ENCODE results near the gene OLFM2.
A peak's percentile ranks its signal among the peaks of the same experiment; 100 is the strongest.
"Not testable (repeated sequence)": the region's sequence is repeated elsewhere in the genome, so short reads cannot be mapped to it uniquely, and the experiment has no call there.

The OLFM2 gene

DNA sequence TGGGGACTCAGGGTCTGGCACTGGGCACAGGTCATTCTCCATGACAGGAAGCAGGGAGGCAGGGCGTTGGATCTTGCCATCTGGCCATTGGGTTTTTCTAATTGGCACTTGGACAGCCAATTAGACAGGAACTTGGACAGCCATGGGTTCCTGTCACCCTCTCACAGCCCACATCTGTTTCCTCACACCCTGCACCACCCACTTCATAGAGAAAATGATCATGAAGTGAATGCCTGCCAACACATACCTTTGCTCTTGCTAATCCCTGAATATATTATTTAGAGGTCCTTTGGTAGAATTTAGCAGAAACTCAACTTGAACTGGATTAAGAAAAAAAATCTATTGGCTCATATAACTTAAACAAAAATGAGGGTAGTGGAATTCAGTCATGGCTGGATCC is 4.9 kb upstream of the OLFM2 start:
- DNase-seq, result no peak

DNA sequence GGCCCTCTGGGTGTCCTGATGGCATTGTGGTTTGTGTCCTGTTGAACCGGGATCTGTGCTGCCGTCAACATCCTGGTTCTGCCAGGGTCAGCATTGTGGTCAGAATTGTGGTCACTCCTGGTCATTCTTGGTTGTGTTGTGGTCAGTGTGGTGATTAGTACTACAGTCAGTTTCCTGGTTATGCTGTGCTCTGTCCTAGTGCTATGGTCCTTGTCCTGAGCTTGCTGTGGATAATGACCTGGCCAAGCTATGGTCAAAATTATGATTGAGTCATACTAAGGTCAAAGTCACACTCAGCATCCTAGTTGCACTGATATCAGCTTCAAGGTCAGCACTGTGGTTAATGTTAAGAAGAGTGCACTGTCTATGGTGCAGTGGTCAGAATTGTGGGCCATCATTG is 4.5 kb upstream of the OLFM2 start:
- no peak for DNase-seq

DNA sequence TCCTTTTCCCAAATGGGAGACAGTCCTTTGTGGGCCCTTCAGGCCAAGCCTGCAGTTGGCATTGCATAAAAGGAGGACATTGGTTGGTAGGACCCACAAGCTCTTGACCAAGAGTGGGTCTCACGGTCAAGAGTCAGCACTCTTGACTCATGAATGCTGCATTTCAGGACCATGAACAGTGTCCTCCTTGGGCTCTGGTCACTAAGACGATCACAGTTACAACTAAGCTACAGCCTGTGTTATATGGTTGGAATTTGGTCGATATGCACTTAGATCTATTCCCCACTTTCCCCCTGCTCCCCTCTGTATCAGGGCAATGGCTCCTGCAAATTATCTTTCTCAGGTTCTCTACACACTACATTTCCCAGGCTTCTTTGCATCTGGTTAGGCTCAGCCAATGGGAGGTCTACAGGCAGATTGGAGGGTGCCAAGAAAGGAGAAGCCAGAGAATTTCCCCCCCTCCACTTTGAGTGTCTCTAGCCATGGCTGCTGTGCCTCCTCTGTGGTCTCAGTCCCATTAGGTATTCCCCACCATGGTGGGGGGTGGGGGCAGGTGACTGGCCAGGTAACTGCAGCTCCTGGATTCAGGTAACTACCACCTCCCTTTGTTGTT is 3.1 kb upstream of the OLFM2 start:
- DNase-seq, result no peak

DNA sequence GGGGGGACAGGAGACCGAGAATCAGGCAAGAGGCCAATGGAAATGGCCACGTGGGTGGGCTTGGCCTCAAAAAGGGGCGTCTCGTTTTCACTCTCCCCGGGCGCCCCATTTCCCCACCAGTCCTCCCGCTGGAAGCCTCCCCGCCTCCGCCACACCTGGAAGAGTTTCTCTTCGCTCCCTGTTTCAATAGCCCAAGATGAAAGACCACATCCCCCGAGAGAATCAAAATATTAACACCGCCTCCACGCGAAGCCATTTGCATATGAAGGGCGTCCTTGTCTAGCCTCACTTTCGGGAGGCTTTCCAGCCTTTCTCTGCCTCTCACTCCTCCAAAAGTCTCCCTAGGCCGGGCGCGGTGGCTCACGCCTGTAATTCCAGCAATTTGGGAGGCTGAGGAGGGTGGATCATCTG is 691 bp upstream of the OLFM2 start:
- no peak for DNase-seq

DNA sequence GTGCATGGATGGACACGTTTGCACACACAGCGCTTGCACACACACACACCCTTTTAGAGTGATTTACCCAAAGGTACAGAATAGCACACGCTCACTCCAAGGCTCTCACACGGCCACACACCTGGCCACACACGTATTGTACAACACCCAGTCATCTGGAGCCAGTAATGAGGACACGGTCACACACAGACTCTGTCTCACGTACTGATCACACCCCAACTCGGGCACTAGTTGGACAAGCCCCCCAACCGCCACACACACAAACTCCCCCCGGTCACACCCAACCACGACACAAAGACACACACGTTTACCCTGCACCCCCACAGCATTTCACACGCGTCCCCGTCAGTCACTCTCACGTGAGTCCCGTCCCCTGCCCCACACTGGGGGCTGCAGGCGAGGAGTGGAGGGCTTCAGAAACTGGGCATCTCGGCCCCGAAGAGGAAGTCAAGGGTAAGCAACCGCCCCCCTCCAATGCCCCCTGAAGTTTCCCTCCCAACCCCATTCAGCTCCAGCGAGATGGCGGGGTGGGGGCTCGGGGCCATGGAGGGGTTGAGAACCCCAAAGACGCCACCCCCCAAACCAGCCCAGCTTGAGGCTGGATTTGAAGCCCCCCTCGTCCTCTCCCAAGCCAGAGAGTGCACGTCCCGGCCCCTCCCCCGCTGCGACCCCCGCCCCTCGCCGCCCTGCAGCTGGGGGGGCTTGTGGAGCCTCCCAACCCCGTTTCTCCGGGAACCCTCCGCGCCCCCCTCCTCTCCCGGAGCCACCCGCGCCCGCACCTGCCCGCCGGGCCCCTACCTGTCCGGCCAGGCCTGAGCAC is 599 bp downstream of the OLFM2 start:
- DNase-seq, result no peak

DNA sequence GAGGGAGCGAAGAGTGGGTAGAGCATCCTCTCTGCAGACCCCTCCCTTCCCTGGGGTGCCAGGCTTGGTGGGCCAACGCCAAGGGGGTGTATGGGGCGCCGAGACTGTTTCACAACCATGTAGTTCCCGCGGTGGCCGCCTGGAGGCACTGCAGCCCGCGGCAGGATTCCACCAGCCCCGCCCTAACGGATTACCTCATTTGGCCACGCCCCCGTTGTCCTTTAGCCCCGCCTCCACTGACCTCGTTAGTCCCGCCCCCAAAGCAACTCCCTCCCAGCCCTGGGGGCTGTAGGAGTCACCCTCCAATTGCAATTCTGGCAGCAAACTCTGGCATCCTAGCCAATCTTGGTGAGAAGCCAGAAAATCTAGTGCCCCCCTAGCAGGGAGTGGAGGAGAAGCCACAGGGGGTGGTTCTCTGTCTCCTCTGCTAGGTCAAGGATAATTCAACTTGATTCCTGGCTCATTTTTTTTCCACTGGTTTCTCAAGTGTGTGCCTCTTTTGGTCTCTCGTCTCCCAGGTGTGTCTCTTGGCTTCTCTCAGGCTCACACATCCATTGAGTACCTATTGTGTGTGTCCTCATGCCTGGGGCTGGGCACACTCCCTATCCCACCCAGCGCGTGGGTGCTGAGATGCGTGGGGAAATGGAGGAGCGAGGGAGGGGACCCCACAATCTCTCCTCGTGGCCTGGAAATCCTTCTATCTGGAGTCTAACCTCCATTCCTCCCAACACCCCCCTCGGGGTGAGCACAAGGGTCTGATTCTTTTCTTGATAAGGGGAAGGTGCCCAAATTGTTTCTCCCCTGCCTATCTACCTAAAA is 2.0 kb downstream of the OLFM2 start:
- DNase-seq, result peak; percentile 82

DNA sequence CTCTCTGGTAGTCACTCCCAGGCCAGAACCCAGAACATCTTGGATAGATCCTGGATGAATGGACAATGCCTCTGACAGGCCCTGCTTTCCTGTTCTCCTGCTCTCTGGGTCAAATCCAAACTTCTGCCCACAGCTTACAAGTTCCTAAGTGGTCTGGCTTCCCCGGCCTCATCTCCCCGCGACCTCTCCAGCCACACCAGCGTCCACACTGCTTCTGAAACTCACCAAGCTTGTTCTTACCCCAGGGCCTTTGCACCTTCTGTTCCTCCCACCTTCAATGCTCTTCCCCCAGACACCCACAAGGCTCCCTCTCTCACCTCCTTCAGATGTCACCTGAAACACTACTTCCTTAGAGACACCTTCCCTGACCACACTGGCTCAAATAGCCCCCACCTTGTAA is 3.5 kb downstream of the OLFM2 start:
- DNase-seq, result no peak

DNA sequence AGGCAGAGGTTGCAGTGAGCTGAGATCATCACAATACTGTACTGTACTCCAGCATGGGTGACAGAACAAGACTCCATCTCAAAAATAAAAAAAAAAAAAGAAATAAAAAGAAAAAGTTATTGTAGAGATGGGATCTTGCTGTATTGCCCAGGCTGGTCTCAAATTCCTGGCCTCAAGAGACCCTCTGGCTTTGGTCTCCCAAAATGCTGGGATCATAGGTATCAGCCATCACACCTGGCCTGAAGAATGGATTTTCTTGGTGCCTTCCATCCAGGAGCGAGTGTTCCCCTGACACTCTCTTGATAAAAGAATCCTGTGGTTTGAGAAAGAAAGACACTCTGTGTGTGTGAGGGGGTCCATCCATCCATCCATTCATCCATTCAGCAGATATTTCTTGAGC is 4.7 kb downstream of the OLFM2 start:
- DNase-seq, result no peak

DNA sequence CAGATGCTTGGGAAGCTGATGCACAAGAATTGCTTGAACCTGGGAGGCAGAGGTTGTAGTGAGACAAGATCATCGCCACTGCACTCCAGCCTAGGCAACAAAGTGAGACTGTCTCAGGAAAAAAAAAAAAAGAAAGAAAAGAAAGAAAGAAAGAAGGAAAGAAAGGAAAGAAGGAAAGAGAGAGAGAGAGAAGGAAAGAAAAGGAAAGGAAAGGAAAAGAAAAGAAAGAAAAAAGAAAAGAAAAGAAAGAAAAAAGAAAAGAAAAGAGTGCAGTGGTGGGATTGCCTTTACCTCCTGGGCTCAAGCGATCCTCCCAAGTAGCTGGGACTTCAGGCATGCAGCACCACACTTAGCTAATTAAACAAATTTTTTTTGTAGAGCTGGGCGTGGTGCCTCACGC is 12.9 kb downstream of the OLFM2 start:
- no peak for DNase-seq

DNA sequence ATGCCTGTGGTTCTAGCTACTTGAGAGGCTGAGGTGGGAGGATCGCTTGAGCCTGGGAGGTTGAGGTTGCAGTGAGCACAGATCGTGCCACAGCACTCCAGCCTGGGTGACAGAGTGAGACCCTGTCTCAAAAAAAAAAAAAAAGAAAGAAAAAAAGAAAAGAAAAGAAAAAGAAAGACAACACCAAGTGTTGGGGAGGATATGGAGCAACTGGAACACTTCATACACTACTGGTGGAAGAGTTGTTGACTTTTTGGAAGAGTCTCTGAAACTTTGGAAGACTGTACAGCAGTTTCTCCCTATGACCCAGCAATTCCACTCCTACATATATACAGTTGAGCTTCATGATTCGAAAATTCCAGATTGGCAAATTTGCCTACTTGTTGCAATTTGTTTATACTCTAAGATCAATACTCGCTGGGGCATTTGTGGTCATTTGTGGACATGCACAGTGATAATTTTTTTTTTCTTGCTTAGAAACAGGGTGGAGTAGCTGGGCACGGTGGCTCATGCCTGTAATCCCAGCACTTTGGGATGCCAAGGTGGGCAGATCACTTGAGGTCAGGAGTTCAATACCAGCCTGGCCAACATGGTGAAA is 13.4 kb downstream of the OLFM2 start:
- DNase-seq, result not testable (repeated sequence)

DNA sequence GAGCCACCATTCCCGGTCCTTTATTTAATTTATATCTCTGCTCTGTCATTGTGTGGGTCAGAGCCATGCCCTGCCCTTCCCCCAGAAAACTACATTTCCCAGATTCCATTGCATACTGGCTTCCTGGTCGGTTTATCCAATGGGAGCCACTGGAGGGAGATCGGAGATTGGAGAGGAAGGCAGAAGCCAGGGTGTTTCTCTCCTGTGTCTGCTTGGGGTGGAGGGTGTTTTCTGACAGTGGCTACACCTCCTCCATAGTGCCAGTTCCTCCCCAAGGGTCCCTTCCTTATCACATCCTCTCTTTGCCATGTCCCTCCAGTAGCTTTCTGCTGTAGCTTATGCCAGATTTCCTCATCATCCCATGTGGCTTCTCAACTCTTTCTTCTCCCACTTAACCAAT is 19.0 kb downstream of the OLFM2 start:
- no peak for DNase-seq

DNA sequence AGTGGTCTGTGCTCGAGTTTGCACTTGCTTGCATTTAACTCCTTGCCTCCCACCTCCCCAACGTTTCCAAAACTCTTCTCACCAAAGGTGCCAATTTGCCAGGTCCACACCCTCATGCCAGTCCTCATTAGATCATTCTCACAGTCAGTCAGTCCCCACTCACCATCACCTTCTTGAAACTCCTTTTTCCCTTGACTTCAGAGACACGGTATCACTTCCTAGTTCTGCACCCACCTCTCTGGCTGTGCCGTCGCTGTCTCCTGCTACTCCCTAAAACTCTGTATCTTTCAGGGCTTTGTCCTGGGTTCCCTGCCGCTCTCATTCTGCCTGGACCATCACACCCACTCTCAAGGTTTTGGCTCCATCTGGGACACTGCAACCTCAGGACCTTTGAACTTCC is 19.6 kb downstream of the OLFM2 start:
- DNase-seq, result no peak

DNA sequence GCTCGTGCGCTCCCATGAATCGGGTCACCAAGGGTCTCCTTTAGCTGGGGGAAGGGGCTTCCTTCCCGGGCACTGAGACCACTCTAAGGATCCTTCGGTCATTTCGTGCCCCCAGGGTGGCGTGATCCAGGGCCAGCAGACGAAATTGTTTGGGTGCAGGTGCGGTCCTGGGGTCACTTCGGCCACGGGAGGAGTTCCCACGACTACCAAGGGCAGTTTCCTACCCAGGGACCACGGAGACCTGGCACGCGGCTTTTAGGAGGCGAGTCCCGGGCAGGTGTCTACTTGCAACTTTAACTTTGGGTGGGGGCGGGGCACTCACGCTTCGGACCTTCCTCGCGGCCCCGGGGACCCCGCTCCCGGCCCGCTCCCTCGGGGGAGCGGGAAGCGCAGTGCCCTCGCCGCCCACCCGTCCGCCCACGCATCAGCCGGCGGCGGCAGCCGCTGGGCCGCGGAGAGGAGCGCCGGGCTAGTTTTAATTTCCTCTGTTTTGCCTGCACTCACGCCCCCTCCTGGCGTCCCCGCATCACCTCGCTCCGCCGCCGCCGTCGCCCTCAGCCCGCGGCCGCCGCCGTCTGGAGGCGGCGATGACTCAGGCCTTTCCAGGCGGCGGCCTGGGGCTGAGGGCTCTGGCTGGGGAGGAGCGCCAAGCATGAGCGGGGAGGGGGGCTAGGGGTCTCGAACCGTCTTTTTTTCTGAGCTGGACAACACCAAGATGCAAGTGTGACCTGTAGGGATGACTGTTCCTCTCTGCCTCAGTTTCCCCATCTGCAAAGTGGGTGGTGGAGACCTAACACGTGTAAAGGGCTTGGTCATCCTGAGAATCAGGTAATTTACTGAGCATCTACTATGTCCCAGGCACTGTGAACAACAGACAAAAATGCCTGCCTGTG is 21.8 kb downstream of the OLFM2 start:
- peak; percentile 78 for DNase-seq

DNA sequence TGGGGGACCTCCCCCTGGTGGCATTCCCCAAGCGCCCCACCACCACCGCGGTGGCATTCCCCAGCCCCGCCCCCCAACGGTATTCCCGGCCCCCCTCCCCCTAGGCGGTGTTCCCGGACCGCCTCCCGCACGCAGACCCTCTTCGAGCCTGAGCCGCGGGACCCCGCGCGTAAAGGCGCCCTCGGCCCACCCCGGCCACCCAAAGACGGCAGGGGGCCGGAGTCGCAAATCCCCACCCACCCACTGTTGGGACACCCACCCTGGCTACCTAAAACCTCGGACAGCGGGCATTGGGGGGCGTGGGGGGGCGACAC is 22.4 kb downstream of the OLFM2 start:
- no peak for DNase-seq

DNA sequence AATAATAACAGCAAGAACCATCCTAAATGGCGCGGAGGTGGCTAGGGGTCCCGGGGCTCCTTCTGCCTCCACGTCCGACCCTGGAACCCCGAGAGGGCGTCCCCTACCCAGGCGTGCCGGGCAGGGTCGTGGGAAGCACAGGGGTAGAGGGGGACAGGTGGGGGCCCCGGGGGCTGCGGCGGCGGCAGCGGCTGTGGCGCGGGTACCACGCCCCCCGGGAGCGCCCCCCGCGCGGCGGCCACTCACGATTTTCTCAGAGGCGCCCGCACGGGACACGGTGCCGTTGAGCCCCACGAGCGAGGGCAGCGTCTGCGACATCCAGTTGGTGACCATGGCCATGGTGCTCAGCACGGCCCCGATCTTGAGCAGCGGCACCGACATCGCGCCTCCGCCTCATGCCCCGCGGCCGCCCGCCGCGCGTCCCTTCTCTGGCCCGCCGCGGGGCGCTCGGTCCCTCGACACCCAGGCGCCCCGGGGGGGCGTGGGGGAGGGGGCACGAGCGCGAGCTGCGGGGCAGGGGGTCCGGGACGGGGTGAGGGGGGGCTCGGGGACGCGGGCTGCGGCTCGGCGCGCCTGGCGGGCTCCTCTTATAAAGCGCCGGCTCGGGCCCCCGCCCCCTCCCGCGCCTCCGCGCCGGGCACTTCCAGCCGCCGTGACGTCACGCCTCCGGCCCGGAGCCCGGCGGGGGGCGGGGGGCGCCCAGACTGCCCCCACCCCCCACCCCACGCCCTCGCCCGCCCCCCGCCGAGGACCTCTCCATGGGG is 22.9 kb downstream of the OLFM2 start:
- no peak for DNase-seq

DNA sequence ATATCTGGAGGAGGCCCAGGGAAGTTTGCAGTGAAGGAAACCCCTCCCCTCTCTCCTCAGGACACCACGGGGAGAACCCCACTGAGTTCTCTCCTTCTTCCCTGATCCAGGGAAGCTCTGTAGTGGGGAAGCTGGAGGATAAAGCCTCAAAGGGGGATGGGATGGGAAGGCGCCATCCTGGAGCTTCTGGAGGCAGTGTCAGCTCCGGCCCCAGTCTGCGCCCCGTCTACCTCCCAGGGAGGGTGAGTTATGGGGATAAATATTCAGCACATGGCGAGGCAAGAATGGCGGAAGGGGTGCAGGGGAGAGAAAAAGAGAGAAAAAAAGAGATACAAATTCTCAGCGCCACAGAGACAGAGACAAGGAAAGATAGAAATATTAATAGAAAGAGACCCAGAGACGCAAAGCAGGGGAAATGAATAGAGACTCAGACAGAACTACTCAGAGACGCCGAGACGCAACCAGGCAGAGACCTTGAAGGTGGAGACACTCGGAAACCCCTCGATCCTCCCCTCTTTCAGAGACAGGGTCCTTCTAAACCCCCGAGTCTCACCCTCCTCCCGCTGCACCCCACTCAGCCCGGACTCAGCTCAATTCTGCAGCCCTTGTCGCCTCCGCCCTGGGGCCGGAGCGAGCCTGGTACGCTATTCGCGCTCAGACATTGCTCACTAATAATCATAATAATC is 23.6 kb downstream of the OLFM2 start:
- no peak for DNase-seq

DNA sequence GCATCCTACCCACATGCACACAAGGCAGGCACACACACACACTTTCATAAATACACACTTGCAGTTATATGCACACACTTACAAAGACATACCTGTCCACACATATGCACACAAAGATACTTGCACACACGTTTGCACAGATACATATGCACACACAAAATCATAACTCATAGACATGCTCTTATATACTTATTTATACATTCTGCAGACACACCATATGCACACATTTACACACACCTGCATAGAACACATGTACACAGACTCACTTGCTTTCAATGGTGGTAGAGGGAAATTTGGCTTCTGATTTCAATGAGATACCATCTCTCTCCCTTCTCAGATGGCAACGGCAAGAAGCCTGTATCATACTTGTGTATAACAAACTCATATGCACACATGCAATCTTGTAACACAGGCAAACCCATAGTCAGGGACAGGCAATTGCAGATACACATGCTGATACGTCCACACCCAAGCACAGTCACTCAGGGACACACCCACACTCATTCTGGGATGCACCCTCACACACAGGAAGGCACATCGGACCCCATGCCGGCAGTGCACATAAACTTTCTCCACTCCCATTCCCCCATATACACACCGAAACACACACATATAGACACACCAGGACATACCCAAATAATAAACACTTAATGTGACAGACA is 24.7 kb downstream of the OLFM2 start:
- no peak for DNase-seq

DNA sequence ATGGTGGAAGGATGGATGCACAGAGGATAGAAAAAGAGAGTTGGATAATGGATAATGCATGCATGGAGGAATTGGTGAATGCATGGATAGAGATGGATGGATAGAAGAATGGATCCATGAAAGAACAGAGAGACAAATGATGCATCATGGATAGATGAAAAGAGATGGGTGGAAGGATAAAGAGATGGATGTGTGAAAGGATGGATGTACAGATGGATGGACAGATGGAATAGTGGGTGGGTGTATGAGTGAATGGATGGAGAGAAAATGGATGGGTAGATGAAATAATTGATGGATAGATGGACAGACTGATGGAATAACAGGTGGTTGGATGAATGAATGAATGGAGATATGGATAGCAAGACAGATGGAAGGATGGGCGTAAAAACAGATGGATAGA is 25.7 kb downstream of the OLFM2 start:
- no peak for DNase-seq

DNA sequence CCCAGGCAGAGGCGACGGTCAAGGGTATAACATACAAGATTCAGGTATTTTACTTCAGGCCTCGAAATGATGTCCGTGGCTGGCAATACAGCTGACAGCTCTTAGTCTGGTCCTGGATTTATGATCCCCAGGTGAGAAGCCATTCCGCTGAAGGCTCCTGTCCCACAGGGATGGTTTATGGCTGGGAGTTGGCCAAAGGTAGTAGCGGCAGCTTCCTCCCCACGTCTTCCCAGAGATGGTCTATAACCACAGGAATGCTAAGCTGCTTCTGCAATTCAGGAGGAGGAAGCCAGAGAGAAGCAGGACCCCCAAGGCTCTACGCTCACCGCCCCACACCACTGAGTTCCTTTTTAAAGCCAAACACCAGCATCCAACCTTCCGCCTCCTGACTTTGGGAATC is 27.1 kb downstream of the OLFM2 start:
- DNase-seq, result no peak

DNA sequence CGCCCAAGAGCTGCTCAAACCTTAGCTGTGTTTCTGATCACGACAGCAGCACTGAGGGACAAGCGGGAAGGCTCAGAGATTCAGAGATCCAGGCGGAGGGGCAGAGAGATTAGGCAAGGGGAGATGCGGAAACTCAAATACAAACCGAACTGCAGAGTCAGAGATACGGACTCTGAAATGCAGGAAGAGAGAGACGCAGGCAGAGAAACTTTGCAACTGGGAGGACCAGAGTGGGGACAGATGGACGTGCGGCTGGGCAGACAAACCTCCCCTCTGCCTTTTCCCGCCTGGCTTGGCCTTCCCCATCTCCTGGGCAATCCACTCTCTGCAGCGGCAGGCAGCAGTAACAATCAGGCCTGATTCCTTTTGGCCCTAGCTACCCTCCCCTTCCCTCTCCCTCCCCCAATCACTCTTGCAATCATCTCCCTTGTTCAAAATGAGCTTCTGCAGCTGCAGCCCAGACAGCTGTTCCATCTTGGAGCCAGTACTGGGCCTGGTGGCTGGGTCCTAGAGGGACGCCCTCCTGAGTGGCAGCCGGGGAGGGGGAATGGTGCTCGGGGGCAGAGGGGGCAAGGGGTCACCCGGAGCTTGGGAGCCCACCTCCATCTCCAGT is 29.7 kb downstream of the OLFM2 start:
- DNase-seq, result no peak
